Measurements from ENCODE around the gene RHBDL2.
"Not testable (repeated sequence)": the region's sequence is repeated elsewhere in the genome, so short reads cannot be mapped to it uniquely, and the experiment has no call there.

The RHBDL2 gene

GRCh38 chr1:38941527-38942019 lies at the start of gene RHBDL2:
RHBDL2 (minus strand) TSS chr1:38941830; CDS start chr1:38919212, 22,618 bp downstream.
- DNase-seq (ENCODE audit: low read depth, low spot score), result no peak

- peak; percentile 92 for DNase-seq (ENCODE audit: low read depth, low spot score)
Observed at GRCh38 chr1:38990738-38991637, 49.4 kb upstream of the RHBDL2 start, which contains the start of gene AKIRIN1. AKIRIN1 (plus strand) TSS chr1:38991276; CDS start chr1:38991381, 105 bp downstream.

DNA sequence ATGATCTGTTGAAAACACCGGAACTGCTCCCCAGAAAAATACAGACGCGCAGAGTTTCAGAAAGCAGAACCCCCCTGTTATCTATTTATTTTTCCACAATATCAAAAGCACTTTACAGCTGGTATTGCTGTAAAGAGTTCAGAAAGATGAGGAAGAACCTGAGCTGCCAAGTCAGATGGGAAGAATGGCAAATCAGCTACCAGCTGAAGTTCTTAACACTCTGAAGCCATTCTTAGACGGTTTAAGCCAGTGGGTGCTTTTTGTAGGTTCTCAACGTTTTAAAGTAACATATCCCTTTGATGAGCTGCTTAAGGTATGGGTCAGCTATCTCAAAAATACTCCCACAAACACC lies 48.7 kb upstream of the RHBDL2 start:
- no peak for DNase-seq (ENCODE audit: low read depth, low spot score)

GRCh38 chr1:38989979-38990378 lies 48.3 kb upstream of the RHBDL2 start:
- DNase-seq (ENCODE audit: low read depth, low spot score), result no peak

DNA sequence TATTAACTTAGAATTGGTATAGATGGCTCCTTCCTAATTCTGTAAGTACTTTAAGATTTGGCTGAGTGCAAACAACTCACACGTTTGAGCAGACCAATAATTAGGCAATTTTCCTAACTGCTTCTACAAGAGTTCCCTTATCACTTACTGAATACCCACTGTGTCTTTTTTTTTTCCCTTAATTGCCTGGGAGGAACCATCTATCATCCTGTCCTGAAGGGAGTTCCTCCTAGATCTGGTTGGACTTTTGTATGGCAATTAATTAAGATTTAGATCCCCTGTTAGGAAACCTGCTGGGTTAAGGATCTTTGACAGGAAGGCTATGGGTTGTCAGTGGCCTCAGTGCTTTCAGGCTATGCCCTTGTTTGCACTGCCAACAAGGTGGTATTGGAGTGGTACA lies 37.8 kb upstream of the RHBDL2 start:
- not testable (repeated sequence) for DNase-seq (ENCODE audit: low read depth, low spot score)

DNA sequence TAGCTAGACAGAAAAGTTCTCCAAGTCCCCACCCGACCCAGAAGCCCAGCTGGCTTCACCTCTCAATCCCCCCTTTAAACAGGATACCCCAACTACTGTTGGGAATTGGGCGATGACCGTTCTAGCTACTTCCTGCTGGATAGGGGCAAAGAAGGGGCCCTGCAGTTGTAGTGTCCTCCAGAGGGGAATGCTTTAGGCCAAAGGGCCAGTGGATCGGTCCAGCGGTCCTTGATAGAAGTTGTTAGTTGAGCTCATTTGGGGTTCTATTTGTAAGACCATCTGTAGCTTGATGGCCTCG lies 36.6 kb upstream of the RHBDL2 start:
- not testable (repeated sequence) for DNase-seq (ENCODE audit: low read depth, low spot score)

GRCh38 chr1:38977399-38978244 lies 36.0 kb upstream of the RHBDL2 start:
- DNase-seq (ENCODE audit: low read depth, low spot score), result not testable (repeated sequence)

- DNase-seq (ENCODE audit: low read depth, low spot score), result no peak
Observed at GRCh38 chr1:38973659-38974437, 32.2 kb upstream of the RHBDL2 start.

DNA sequence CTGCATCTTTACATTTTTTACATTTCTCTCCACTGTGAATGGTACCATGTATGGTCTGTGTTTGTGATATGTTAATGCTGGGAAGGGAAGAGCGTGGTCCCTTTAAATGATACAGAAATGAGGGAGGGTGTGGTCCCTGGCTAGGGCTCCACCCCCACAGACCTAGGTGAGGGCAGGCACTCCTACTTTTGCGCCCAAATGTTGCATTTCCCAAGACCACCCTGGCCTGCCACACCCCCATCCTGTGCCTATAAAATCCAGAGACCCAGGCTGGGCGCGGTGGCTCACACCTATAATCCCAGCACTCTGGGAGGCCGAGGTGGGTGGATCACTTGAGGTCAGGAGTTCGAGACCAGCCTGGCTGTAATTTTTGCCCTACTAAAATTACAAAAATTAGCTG lies 31.5 kb upstream of the RHBDL2 start:
- DNase-seq (ENCODE audit: low read depth, low spot score), result not testable (repeated sequence)

DNA sequence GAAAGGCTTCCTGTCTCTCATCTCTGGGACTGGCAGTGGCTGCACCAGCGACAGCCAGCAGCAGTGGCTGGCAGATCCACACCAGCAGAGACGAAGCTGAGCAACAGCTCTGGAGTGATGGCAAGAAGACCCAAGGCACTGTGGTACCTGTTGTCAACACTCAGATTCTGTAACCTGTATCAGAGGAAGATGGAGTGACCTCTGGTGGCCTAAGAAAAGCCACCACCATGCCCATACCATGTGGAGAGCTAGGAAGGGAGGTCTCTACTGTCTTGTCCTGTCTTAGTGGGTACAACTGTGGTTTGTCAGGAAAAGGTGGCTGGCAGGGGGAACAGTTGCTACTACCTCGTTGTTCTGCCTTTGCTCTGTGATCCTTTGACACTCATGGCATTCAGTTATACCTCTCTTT lies 22.5 kb upstream of the RHBDL2 start:
- DNase-seq (ENCODE audit: low read depth, low spot score), result no peak

DNA sequence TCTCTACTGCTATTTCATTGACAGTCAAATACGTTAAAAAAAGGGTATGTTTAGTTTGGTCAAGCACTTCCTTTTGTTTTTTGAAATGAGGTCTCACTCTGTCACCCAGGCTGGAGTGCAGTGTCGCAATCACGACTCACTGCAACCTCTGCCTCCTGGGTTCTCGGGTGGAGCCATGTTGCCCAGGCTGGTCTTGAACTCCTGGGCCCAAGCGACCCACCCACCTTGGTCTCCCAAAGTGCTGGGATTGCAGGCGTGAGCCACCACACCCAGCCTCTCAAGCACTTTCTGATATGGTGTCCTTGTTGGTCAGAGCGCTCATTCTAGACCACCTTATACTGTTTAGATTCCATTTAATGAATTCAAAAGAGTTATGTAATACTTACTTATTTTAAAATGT lies 20.9 kb upstream of the RHBDL2 start:
- DNase-seq (ENCODE audit: low read depth, low spot score), result no peak

DNA sequence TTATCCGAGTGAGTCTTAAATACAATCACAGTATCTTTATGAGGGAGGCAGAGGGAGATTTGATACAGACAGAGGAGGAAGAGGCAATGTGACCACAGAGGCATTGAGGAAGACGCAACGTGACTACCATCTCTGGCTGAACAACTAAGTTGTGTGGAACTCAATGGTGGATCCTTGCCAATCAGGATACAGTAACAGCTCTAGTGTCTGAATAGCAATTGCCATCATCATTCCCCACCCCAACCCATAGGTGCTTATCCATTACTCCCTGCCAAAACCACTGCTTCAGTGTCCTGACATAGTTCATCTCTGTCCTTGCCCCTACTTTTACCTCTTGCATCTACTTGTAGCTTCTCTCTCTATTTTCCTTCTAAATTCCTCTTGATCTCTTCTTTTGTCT lies 20.5 kb upstream of the RHBDL2 start:
- DNase-seq (ENCODE audit: low read depth, low spot score), result no peak

GRCh38 chr1:38958967-38959366 lies 17.3 kb upstream of the RHBDL2 start:
- no peak for DNase-seq (ENCODE audit: low read depth, low spot score)

GRCh38 chr1:38953433-38953860 lies 11.8 kb upstream of the RHBDL2 start:
- peak; percentile 76 for DNase-seq (ENCODE audit: low read depth, low spot score)

- DNase-seq (ENCODE audit: low read depth, low spot score), result no peak
Observed at GRCh38 chr1:38950553-38950952, 8.9 kb upstream of the RHBDL2 start.

- DNase-seq (ENCODE audit: low read depth, low spot score), result no peak
Observed at GRCh38 chr1:38944547-38944946, 2.9 kb upstream of the RHBDL2 start.

DNA sequence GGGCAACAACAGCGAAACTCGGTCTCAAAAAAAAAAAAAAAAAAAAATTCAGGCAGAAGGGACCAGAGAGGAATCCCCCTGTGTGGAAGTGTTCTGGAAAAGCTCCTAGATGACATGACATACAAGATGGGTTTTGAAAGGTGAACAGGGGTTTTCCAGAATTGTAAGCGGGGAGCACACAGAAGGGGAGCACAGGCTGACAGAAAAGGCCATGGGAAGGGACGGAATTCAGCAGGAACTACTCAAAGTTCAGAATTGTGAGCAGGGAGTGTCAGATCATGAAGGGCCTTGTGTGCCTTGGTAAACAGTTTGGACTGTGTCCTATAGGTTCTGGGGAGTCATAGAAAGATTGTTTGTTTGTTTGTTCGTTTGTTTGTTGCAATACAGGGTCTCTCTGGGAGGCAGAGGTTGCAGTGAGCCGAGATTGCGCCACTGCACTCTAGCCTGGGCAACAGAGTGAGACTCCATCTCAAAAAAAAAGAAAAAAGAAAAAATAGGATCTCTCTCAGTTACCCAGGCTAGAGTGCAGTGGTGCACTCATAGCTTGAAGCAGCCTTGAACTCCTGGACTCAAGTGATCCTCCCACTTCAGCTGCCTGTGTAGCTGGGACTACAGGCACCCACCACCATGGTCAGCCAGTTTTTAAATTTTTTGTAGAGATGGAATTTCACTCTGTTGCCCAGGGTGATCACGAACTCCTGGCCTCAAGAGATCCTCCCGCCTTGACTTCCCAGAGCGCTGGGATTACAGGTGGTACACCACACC lies 1.2 kb upstream of the RHBDL2 start:
- no peak for DNase-seq (ENCODE audit: low read depth, low spot score)

DNA sequence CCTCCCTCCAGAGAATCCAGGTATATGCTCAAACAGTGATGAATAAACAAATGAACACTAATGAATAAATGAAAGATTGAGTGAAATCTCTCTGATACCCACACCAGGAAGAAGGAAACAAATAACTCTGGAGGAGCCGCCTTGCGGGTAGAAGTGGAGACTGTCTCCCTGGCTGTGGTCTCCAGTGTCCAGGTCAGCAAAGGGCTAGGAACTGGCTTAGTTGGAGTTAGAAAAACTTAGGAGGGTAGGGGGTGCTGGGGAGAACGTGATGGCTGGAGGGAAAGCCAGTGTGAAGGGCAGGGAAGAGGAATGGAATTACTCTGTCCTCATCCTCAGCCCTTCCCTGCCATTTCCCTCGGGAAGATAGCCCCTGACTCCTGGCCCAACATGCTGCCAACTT lies 537 bp downstream of the RHBDL2 start:
- no peak for DNase-seq (ENCODE audit: low read depth, low spot score)

DNA sequence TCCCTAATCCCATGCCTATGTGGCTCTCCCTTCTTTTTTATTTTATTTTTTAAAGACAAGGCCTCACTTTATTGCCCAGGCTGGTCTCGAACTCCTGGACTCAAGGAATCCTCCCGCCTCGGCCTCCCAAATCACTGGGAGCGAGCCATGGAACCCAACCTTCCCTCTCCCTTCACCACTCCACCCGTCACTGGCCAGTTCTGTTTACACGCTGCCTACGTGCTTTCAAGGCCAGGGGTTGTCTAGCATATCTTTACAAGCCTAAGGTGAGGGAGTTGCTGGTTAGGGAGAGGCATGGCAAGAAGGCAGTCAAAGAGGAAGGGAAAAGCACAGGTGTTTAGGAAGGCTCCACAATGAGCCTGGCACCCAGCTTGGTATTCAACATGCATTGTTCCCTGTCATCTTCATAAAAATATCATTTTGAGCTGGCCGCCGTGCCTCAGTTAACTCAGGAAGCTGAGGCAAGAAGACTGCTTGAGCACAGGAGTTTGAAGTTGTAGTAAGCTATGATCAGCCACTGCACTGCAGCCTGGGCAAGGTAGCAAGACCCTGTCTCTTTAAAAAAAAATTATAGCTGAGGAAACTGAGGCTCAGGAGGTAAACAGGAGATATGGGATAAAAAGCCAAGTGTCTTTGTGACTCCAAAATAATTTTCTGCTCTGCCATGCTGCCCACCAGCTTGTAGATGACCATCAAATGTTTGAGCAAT lies 1.1 kb downstream of the RHBDL2 start:
- DNase-seq (ENCODE audit: low read depth, low spot score), result no peak

DNA sequence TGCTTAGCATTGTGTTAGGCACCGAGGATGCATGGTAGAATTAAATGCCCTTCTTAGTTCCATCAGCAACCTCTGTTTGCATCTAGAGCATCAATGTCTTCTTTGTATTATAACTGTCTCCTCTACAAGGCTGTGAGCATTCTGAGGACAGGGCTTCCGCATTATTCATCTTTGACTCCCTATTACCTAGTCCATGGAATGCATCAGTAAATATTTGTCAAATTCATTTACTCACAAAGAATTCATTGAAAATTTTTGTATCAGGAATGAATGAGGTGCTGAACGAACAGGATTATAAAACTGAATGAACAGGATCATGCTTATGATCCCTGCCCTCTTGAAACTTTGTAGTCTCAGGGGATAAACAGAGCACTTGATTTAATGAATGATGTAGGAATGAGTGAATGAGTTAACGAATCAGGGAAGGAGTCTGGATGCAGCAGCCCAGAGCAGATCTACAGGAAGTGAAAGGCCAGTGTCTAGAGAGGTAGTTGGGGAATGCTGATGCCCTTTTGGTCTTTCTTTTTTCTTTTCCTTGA lies 2.8 kb downstream of the RHBDL2 start:
- DNase-seq (ENCODE audit: low read depth, low spot score), result no peak

Measured in iPS DF 19.7 (cell line).